HG03139 (cell line): ENCODE measurements around the gene MEX3B.
"Not testable (repeated sequence)": the region's sequence is repeated elsewhere in the genome, so short reads cannot be mapped to it uniquely, and the experiment has no call there.

ENCODE experiments used
- ATAC-seq: cut with Tn5 transposase; IDR thresholded peaks from one replicate; pipeline ENCODE4 v1.9.1; 2021; ENCODE audit not compliant: unreplicated experiment

The MEX3B gene

GRCh38 chr15:82014989-82015388, 30.8 kb downstream of the MEX3B start:
- no peak for ATAC-seq

GRCh38 chr15:82012908-82013307, 32.9 kb downstream of the MEX3B start:
- no peak for ATAC-seq

- no peak for ATAC-seq
Observed at GRCh38 chr15:82005239-82005638, 40.6 kb downstream of the MEX3B start.

- ATAC-seq: no peak
Observed at GRCh38 chr15:82003916-82004315, 41.9 kb downstream of the MEX3B start.

- ATAC-seq: not testable (repeated sequence)
Observed at GRCh38 chr15:81995081-81995480, 50.7 kb downstream of the MEX3B start.

GRCh38 chr15:81992523-81992922, 53.3 kb downstream of the MEX3B start:
- no peak for ATAC-seq
